ENCODE results near the gene FAM170B.

FAM170B gene

DNA sequence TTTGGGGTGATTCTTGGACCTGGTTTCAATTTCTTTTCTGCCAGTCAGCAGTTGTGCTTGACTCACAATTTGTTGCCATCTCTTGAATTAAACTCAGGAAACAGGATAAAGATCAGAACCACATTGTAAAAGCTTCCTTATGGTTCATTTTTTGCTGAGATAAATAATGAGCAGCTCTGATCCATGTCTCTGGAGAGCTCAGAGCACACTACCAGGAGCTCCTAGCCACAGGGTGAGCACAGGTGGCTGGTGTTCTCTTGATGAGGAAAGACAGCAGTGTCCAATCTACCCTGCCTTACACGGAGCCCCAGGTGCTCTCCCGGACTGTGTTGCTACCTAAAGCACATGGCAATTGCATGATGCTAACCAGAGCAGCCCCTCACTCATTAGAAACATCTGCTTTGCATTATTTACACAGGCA lies 17.2 kb upstream of the FAM170B start:
- no peak for DNase-seq

DNA sequence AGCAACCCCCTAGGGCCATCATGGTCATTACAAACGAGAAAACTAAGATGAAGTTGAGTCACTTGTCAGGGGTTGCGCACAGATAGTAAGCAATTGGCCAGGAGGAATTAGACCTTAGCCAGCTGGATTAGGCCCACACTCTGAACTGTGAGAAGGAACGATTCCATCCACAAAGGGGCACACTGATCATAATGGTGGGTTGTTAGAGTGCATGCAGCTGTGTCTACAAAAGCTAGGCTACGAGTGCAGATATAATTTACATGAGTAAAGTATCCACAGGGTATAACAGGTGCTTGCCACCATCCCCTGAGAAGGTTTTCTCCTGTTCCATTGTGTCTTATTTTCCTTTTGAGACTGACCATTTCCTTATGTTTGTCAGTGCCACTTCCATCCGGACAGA lies 16.6 kb upstream of the FAM170B start:
- no peak for DNase-seq

DNA sequence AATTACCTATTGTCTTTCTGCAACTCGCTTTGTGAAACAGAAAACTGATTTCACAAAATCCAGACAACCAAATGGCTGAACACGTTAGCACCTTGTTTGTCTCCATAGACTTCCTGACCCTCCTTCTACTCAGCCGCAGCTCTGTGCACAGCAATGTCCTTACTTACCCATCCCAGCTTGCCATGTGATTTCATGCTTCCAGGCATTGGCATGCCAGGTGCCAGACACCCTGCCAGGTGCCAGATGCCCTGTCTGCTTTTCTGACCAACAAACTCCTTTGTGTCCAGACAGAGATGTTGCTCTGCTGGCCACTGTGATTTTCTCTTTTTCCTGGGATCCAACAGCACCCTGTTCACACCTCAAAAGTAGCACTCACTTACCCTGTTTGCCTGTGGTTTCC lies 16.1 kb upstream of the FAM170B start:
- DNase-seq, result no peak

DNA sequence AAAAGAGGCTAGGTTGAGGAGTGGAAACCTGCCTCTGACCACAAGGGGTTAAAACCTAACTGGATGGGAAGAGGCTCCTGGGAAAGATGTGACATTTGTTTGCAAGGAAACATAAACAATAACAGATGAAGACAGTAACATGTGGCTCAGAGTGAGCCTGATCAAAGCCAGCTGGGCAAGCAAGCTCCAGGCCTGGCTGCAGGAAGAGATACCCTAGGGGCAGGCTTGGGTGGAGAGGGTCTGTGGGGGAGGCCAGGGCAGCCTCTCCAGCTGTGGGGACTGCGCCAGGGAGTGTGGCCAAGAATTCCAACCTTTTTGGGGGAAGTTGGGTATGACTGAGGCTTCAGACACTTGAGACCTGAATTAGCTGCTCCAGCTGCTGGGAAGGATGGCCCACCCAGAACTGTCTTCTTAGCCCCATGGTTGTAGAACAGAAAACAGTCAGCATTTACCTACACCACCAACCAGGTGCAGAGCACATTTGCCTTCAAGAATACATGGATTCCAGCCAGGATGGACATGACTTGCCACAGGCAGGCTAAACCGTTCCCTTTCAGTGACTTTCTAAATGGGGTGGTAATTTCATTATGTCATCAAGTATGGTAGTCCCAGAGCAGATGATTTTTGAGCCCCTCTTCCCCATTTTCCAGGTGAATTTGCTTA lies 10.4 kb upstream of the FAM170B start:
- DNase-seq, result no peak

- no peak for DNase-seq
These were observed 9.4 kb upstream of the FAM170B start for GRCh38 chr10:49143249-49143648.

GRCh38 chr10:49141541-49142332 lies 7.9 kb upstream of the FAM170B start:
- DNase-seq, result no peak

- no peak for DNase-seq
These were observed 6.7 kb upstream of the FAM170B start for GRCh38 chr10:49140304-49141177.

DNA sequence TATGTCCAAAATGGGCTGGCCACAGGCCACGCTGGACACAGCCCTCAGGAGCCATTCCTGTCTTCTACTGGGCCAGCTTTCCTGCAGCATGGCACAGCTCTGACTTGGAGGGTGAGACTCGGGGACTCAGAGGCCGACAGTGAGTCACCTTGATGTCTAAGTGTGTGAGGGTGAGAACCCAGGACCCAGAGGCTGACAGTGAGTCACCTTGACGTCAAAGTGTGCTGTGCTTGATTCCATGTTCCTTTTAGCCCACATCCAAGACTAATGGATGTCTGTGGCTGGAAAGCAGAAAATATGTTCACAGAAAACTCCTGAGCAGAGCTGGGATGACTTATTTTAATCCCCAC lies 6.0 kb upstream of the FAM170B start:
- no peak for DNase-seq

GRCh38 chr10:49139028-49139845 lies 5.4 kb upstream of the FAM170B start:
- no peak for DNase-seq

GRCh38 chr10:49138361-49138891 lies 4.6 kb upstream of the FAM170B start:
- DNase-seq, result no peak

- no peak for DNase-seq
These were observed 2.7 kb upstream of the FAM170B start for GRCh38 chr10:49136525-49136924.

GRCh38 chr10:49135575-49136313 lies 1.9 kb upstream of the FAM170B start:
- no peak for DNase-seq

- DNase-seq, result no peak
These were observed 506 bp upstream of the FAM170B start for GRCh38 chr10:49134327-49134726.

DNA sequence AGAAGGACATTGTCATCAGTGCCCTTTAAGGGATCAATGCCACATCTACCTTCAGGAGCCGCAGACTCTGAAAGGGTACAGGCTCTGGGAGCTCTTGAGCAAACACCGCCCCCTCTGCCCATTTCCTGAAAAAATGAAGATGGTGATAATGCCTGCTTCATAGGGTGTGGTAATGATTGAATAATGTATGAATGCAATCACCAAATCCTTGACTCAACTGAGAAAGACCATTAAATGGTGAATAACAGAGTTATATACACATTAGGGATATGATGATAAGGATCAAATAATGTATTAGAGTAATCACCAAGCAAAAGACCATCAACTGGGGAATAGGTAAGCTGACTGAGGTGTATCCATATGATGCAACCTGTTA lies 1.5 kb downstream of the FAM170B start:
- DNase-seq, result no peak

- no peak for DNase-seq
These were observed 2.1 kb downstream of the FAM170B start for GRCh38 chr10:49131507-49132361.

- DNase-seq, result no peak
These were observed 4.4 kb downstream of the FAM170B start for GRCh38 chr10:49129376-49129775.

- DNase-seq, result no peak
These were observed 5.0 kb downstream of the FAM170B start for GRCh38 chr10:49128854-49129253.

DNA sequence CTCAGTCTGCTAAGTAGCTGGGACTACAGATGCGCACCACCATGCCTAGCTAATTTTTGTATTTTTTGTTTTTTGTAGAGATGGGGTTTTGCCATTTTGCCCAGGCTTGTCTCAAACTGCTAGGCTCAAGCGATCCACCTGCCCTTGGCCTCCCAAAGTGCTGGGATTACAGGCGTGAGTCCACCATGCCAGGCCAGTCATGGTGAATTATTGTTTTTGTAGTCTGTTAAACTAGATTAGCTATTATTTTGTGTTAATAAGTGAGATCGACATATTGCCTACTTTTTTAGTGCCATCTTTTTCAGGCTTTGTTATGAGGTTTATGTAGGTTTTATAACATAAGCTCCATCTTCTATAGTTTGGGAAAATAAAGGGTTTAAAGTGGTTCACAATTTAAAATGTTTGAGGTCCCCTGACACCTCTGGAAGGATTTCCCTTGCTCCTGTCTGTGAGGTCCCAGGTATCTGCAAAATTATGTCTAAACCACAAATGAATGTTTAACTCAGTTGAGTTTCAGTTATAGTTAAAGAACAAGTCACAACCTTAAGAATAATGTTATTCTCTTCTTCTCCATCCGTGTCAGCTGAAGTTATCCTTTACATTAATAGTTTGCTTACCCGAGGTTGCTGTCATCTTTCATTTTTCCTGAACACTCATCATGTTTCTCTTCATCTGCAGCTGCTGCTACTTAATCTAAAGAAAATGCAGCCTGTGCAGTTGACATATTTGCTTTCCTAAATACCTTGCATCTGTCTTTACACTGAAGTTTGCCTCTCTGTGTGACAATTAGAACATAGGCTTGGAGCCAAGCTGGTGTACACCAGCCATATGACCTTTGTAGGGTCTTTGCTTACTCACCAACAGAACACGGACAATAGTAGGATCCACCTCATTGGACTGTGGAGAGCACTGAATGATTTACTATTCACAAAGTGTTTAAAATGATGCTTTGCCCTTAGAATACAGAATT lies 9.6 kb downstream of the FAM170B start:
- no peak for DNase-seq

- no peak for DNase-seq
These were observed 12.9 kb downstream of the FAM170B start for GRCh38 chr10:49120911-49121310.

- no peak for DNase-seq
These were observed 14.1 kb downstream of the FAM170B start for GRCh38 chr10:49119746-49120145.

Measured in activated CD4-positive, alpha-beta T cell treated with anti-CD3 and anti-CD28 coated beads for 4 hours (primary cell).